ENCODE data around the gene CALHM6.

CALHM6 gene

GRCh38 chr6:116420341-116420740, 40.8 kb upstream of the CALHM6 start:
- no peak for DNase-seq
- Histone ChIP-seq H2BK120ac (ENCODE audit: low read depth, low read length) (no peak overlapping the region), H3K79me1 (ENCODE audit: low read length) (peaks cover 8% of the 10 kb centered on the region), H2AK5ac (ENCODE audit: low read length) (no peak overlapping the region), H3K9ac (ENCODE audit: low read length) (no peak overlapping the region), H3K4me3 (ENCODE audit: low read length) (no peak overlapping the region), H3K79me2 (ENCODE audit: control insufficient read depth, insufficient read depth, low read length) (no peaks in the 10 kb centered on the region), H2BK5ac (ENCODE audit: low read length) (no peak overlapping the region), H3K4me2 (ENCODE audit: low read length) (no peak overlapping the region), H4K8ac (ENCODE audit: low read depth, low read length) (no peak overlapping the region), H3K23ac (ENCODE audit: low read length) (no peak overlapping the region), H3K18ac (ENCODE audit: low read length) (no peak overlapping the region), H3K4ac (ENCODE audit: low read depth, low read length) (no peak overlapping the region), H3K56ac (ENCODE audit: low read length) (no peak overlapping the region), H3K27me3 (ENCODE audit: insufficient read depth, low read length, poor library complexity) (no peaks in the 10 kb centered on the region), H4K5ac (ENCODE audit: low read length) (no peak overlapping the region), H2BK15ac (replicated peaks; ENCODE audit: low read depth) (no peak overlapping the region), H3K36me3 (ENCODE audit: control insufficient read depth, insufficient read depth, low read length) (no peaks in the 10 kb centered on the region), H3K27ac (ENCODE audit: low read depth, low read length) (no peak overlapping the region), H3K4me1 (ENCODE audit: control insufficient read depth, low read depth, low read length) (no peaks in the 10 kb centered on the region)
- no CpG with 5 or more reads among the region's 5 CpGs for WGBS (ENCODE audit: extremely low coverage, insufficient coverage, low lambda C conversion rate)

- Histone ChIP-seq H2BK15ac (replicated peaks; ENCODE audit: low read depth) (no peak overlapping the region), H4K8ac (ENCODE audit: low read depth, low read length) (no peak overlapping the region), H3K36me3 (ENCODE audit: control insufficient read depth, insufficient read depth, low read length) (no peaks in the 10 kb centered on the region), H3K27ac (ENCODE audit: low read depth, low read length) (no peak overlapping the region), H3K9ac (ENCODE audit: low read length) (no peak overlapping the region), H3K4ac (ENCODE audit: low read depth, low read length) (no peak overlapping the region), H2BK5ac (ENCODE audit: low read length) (no peak overlapping the region), H3K56ac (ENCODE audit: low read length) (no peak overlapping the region), H3K4me3 (ENCODE audit: low read length) (no peak overlapping the region), H3K79me1 (ENCODE audit: low read length) (peaks cover 8% of the 10 kb centered on the region), H3K4me1 (ENCODE audit: control insufficient read depth, low read depth, low read length) (no peaks in the 10 kb centered on the region), H2BK120ac (ENCODE audit: low read depth, low read length) (no peak overlapping the region), H3K27me3 (ENCODE audit: insufficient read depth, low read length, poor library complexity) (no peaks in the 10 kb centered on the region), H3K18ac (ENCODE audit: low read length) (no peak overlapping the region), H3K4me2 (ENCODE audit: low read length) (no peak overlapping the region), H2AK5ac (ENCODE audit: low read length) (no peak overlapping the region), H3K79me2 (ENCODE audit: control insufficient read depth, insufficient read depth, low read length) (no peaks in the 10 kb centered on the region), H4K5ac (ENCODE audit: low read length) (no peak overlapping the region), H3K23ac (ENCODE audit: low read length) (no peak overlapping the region)
- DNase-seq: no peak
- no CpG with 5 or more reads among the region's 3 CpGs for WGBS (ENCODE audit: extremely low coverage, insufficient coverage, low lambda C conversion rate)
Measured at GRCh38 chr6:116422238-116422637, 38.9 kb upstream of the CALHM6 start.

DNA sequence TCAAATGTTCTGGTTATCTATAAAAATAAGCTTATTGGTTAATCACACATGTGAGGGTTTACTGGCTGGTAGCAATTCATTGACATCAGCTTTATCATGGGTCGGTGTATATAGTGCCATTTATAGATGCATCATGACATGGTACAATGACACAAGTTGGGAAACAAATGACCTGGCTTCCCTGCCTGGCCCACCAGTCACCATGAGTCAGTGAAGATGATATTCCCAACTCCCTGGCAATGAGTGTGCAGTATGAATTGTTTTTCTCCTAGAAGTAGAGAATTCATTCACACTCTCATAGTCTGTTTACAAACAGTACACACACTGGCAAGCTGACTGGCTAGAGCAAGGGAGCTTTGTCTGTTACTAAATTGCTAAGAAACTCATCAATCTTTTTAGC, 37.2 kb upstream of the CALHM6 start:
- Histone ChIP-seq H3K4me1 (ENCODE audit: control insufficient read depth, low read depth, low read length) (no peaks in the 10 kb centered on the region), H3K27me3 (ENCODE audit: insufficient read depth, low read length, poor library complexity) (no peaks in the 10 kb centered on the region), H4K8ac (ENCODE audit: low read depth, low read length) (no peak overlapping the region), H3K79me1 (ENCODE audit: low read length) (peaks cover 4% of the 10 kb centered on the region), H3K56ac (ENCODE audit: low read length) (no peak overlapping the region), H2BK15ac (replicated peaks; ENCODE audit: low read depth) (no peak overlapping the region), H3K79me2 (ENCODE audit: control insufficient read depth, insufficient read depth, low read length) (no peaks in the 10 kb centered on the region), H3K23ac (ENCODE audit: low read length) (no peak overlapping the region), H3K9ac (ENCODE audit: low read length) (no peak overlapping the region), H2AK5ac (ENCODE audit: low read length) (no peak overlapping the region), H2BK5ac (ENCODE audit: low read length) (no peak overlapping the region), H3K4ac (ENCODE audit: low read depth, low read length) (no peak overlapping the region), H3K18ac (ENCODE audit: low read length) (no peak overlapping the region), H4K5ac (ENCODE audit: low read length) (no peak overlapping the region), H2BK120ac (ENCODE audit: low read depth, low read length) (no peak overlapping the region), H3K36me3 (ENCODE audit: control insufficient read depth, insufficient read depth, low read length) (no peaks in the 10 kb centered on the region), H3K27ac (ENCODE audit: low read depth, low read length) (no peak overlapping the region), H3K4me2 (ENCODE audit: low read length) (no peak overlapping the region), H3K4me3 (ENCODE audit: low read length) (no peak overlapping the region)
- DNase-seq: no peak
- no CpG with 5 or more reads among the region's 1 CpG for WGBS (ENCODE audit: extremely low coverage, insufficient coverage, low lambda C conversion rate)

- Histone ChIP-seq H2BK15ac (replicated peaks; ENCODE audit: low read depth) (no peak overlapping the region), H3K79me2 (ENCODE audit: control insufficient read depth, insufficient read depth, low read length) (no peaks in the 10 kb centered on the region), H3K4me3 (ENCODE audit: low read length) (no peak overlapping the region), H3K27me3 (ENCODE audit: insufficient read depth, low read length, poor library complexity) (no peaks in the 10 kb centered on the region), H2AK5ac (ENCODE audit: low read length) (no peak overlapping the region), H3K4ac (ENCODE audit: low read depth, low read length) (no peak overlapping the region), H2BK120ac (ENCODE audit: low read depth, low read length) (no peak overlapping the region), H3K36me3 (ENCODE audit: control insufficient read depth, insufficient read depth, low read length) (no peaks in the 10 kb centered on the region), H3K27ac (ENCODE audit: low read depth, low read length) (no peak overlapping the region), H3K4me1 (ENCODE audit: control insufficient read depth, low read depth, low read length) (no peaks in the 10 kb centered on the region), H4K8ac (ENCODE audit: low read depth, low read length) (no peak overlapping the region), H4K5ac (ENCODE audit: low read length) (no peak overlapping the region), H3K18ac (ENCODE audit: low read length) (no peak overlapping the region), H3K56ac (ENCODE audit: low read length) (no peak overlapping the region), H3K23ac (ENCODE audit: low read length) (no peak overlapping the region), H3K9ac (ENCODE audit: low read length) (no peak overlapping the region), H3K4me2 (ENCODE audit: low read length) (no peak overlapping the region), H3K79me1 (ENCODE audit: low read length) (peaks cover 4% of the 10 kb centered on the region), H2BK5ac (ENCODE audit: low read length) (no peak overlapping the region)
- WGBS (ENCODE audit: extremely low coverage, insufficient coverage, low lambda C conversion rate): no CpG with 5 or more reads among the region's 3 CpGs
- no peak for DNase-seq
Measured at GRCh38 chr6:116426551-116426950, 34.6 kb upstream of the CALHM6 start.

GRCh38 chr6:116429111-116429510, 32.1 kb upstream of the CALHM6 start:
- Histone ChIP-seq H3K4me1 (ENCODE audit: control insufficient read depth, low read depth, low read length) (no peaks in the 10 kb centered on the region), H2BK15ac (replicated peaks; ENCODE audit: low read depth) (no peak overlapping the region), H2BK5ac (ENCODE audit: low read length) (no peak overlapping the region), H4K8ac (ENCODE audit: low read depth, low read length) (no peak overlapping the region), H3K79me2 (ENCODE audit: control insufficient read depth, insufficient read depth, low read length) (no peaks in the 10 kb centered on the region), H2BK120ac (ENCODE audit: low read depth, low read length) (no peak overlapping the region), H3K4ac (ENCODE audit: low read depth, low read length) (no peak overlapping the region), H3K18ac (ENCODE audit: low read length) (no peak overlapping the region), H3K27me3 (ENCODE audit: insufficient read depth, low read length, poor library complexity) (no peaks in the 10 kb centered on the region), H3K4me3 (ENCODE audit: low read length) (no peak overlapping the region), H3K27ac (ENCODE audit: low read depth, low read length) (no peak overlapping the region), H3K23ac (ENCODE audit: low read length) (no peak overlapping the region), H2AK5ac (ENCODE audit: low read length) (no peak overlapping the region), H4K5ac (ENCODE audit: low read length) (no peak overlapping the region), H3K79me1 (ENCODE audit: low read length) (peaks cover under 1% of the 10 kb centered on the region), H3K4me2 (ENCODE audit: low read length) (no peak overlapping the region), H3K36me3 (ENCODE audit: control insufficient read depth, insufficient read depth, low read length) (peaks cover 1% of the 10 kb centered on the region), H3K56ac (ENCODE audit: low read length) (no peak overlapping the region), H3K9ac (ENCODE audit: low read length) (no peak overlapping the region)
- no peak for DNase-seq
- WGBS (ENCODE audit: extremely low coverage, insufficient coverage, low lambda C conversion rate): no CpG with 5 or more reads among the region's 2 CpGs

- no peak overlapping the region for H3K27ac ChIP-seq (ENCODE audit: low read depth, low read length)
- no peak for DNase-seq
- H3K4ac ChIP-seq (ENCODE audit: low read depth, low read length): no peak overlapping the region
- no peak overlapping the region for H2BK5ac ChIP-seq (ENCODE audit: low read length)
- H2BK120ac ChIP-seq (ENCODE audit: low read depth, low read length): no peak overlapping the region
- no peaks in the 10 kb centered on the region for H3K79me1 ChIP-seq (ENCODE audit: low read length)
- no peaks in the 10 kb centered on the region for H3K79me2 ChIP-seq (ENCODE audit: control insufficient read depth, insufficient read depth, low read length)
- no peak overlapping the region for H3K9ac ChIP-seq (ENCODE audit: low read length)
- no peak overlapping the region for H3K18ac ChIP-seq (ENCODE audit: low read length)
- H3K4me1 ChIP-seq (ENCODE audit: control insufficient read depth, low read depth, low read length): no peaks in the 10 kb centered on the region
- H2BK15ac ChIP-seq (replicated peaks; ENCODE audit: low read depth): no peak overlapping the region
- H3K4me2 ChIP-seq (ENCODE audit: low read length): no peak overlapping the region
- no peak overlapping the region for H2AK5ac ChIP-seq (ENCODE audit: low read length)
- H3K27me3 ChIP-seq (ENCODE audit: insufficient read depth, low read length, poor library complexity): no peaks in the 10 kb centered on the region
- H3K23ac ChIP-seq (ENCODE audit: low read length): no peak overlapping the region
- no CpG with 5 or more reads among the region's 4 CpGs for WGBS (ENCODE audit: extremely low coverage, insufficient coverage, low lambda C conversion rate)
- H3K4me3 ChIP-seq (ENCODE audit: low read length): no peak overlapping the region
- peaks cover 1% of the 10 kb centered on the region for H3K36me3 ChIP-seq (ENCODE audit: control insufficient read depth, insufficient read depth, low read length)
- H3K56ac ChIP-seq (ENCODE audit: low read length): no peak overlapping the region
- no peak overlapping the region for H4K8ac ChIP-seq (ENCODE audit: low read depth, low read length)
- H4K5ac ChIP-seq (ENCODE audit: low read length): no peak overlapping the region
Measured at GRCh38 chr6:116430860-116431259, 30.3 kb upstream of the CALHM6 start.

Measured in mesendoderm (in vitro differentiated cells).